ENCODE data around the gene FBXW7.

Gene FBXW7

DNA sequence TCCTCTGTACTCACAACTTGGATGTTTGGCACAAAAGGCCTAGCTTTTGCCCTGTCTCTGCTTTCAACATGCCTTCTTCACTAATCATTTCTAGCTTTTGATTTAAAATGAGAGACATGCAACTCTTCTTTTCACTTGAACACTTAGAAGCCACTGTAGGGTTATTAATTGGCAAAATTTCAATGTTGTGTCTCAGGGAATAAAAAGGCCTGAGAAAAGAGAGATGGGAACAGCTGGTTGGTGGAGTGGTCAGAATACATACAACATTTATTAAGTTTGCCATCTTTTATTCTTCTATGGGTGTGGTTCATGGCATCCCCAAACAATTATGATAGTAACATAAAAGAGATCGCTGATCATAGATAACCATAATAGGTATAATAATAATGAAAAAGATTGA lies 114.3 kb downstream of the FBXW7 start:
- no peak for DNase-seq

DNA sequence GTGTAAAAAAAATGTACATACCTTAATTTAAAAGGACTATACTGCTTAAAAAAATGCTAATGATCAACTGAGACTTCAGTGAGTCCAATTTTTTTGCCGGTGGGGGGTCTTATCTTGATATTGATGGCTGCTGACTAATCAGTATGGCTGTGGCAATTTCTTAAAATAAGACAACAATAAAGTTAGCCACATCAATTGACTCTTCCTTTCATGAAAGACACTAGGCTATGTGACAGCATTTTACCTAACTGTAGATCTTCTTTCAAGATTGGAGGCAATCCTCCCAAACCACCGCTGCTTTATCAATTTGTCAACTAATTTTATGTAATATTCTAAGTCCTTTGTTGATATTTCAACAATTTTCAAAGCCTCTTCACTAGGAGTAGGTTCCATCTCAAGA lies 116.1 kb downstream of the FBXW7 start:
- DNase-seq: no peak

DNA sequence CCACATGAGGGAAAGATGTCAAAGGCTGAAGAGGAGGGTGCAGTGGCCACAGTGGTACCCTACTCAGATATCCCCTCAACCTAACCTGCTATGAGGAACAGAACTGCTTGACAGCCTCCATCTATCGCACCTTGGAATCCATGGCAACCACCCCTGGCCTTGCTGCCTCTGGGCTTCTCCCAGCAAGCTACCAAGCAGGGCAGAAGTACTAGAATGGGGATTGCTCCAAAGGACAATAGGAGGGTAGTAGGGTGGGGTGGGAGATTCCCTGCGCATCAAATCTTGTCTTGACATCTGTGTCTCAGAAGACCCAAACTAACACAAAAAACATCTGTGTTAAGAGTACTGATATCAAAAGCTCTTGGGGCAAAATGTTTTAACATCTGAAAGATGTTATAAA lies 118.2 kb downstream of the FBXW7 start:
- no peak for DNase-seq

DNA sequence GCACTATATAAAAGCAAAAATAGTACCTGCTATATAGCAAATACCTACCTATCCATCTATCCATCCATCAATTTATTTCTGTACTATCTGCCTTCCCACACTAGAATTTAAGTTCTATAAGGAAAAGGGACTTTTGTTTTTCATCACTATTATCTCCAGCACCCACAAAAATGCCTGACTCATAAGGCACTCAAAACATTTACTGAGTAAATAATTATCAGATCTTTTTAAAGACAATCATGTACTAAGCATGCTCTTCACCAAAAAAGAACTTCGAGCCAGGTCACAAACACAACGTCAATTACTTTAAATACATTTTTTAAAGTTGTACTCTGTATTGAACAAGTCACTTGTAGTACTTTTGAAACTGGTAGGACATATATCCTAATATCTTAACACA lies 119.9 kb downstream of the FBXW7 start:
- DNase-seq: no peak

DNA sequence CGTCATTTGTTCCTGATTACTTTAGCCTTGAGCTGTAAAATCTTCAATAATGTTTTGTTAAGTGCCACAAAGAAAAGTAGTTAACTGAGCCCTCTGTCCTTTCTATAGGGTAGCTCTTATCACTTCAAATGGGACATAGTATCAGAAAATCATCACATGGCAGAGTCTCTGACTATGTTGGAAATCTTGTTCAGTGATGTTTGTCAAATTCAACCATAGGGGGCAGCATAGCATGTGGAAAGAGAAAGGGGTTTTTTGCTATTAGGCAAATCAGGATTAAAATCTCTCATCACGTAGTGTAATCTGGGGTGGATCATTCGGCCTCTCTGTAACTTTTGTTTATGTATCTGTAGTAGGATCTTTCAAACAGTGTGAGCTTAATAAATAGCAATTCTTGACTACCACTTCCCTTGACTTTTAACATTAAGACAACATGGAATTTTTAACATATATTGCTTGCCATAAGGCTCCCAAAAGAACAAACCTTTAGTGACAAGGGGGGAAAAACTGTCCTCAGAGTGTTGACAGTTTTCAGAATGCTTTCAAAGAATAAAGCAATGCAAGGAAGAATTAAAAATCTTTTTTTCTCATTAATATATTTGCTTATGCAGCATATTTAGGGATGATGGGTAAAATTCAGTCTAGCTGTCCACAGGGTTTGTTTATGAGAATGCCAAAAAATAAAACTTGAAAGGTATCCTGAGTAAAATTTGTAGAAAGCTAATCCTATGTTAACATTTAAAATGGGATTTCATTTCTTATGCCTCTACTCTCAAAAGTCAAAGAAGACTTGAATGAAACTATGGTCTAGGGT lies 127.2 kb downstream of the FBXW7 start:
- no peak for DNase-seq

DNA sequence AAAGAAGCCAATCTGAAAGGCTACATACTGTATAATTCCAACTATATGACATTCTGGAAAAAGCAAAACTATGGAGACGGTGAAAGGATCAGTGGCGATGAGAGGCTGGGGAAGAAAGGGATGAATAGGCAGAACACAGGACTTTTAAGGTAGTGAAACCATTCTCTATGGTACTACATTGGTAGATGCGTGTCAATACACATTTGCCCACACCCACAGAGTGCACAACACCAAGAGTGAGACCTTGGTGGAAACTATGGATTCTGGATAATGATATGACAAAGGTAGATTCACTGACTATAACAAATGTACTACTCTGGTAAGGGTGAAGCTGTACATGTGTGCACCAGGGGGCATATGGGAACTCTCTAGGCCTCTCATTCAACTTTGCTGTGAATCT lies 134.5 kb downstream of the FBXW7 start:
- DNase-seq: no peak

DNA sequence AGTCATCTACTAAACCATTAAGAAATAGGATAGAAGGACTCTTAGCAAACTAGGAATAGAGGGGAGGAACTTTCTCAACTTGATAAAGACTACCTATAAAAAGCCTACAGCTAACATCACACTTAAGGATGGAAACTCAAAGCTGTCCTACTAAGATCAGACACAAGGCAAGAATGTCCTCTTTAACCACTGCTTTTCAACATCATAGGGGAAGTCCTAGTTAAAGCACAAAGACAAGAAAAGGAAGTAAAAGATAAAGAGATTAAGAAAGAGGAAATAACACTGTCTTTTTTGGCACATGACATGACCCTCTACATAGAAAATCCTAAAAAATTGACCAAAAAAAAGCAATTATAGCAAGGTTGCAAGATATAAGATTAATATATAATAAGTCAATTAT lies 136.6 kb downstream of the FBXW7 start:
- DNase-seq: no peak

DNA sequence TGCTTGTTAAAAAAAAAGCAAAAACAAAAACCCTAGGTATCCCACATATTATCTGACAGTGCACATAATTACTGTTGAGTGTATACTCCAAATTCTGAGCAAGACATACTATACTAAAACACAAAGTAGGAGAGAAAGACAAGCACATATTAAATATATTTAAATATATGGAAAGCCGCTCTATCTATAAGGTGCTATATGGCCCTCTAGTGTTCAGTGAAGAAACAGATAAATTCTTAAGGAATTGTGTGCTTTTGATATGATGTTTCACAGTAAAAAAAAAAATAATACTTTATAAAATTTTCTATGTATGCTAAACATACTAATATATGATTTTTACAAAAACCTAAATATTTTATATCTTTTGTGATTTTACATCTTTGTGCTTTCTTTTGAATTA lies 137.8 kb downstream of the FBXW7 start:
- DNase-seq: peak in 1 of 2 experiments; percentile 8

DNA sequence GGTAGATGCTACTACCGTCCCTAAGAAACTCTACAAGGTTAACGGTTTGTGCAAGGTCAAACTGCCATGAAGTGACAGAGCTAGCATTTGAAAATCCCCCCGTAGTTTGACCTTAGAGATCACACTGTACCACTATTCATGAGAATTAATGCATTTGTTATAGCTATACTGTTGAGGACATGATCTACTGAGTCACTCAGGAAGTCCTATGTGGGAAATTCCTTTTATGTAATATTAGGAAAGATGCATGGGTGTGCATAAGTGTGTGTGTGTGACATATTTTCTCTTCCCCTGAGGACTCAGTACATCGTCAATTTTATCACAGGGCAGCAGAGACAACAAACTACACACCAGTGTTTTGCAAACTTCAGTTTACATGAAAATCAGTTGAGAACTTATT lies 141.1 kb downstream of the FBXW7 start:
- no peak for DNase-seq

DNA sequence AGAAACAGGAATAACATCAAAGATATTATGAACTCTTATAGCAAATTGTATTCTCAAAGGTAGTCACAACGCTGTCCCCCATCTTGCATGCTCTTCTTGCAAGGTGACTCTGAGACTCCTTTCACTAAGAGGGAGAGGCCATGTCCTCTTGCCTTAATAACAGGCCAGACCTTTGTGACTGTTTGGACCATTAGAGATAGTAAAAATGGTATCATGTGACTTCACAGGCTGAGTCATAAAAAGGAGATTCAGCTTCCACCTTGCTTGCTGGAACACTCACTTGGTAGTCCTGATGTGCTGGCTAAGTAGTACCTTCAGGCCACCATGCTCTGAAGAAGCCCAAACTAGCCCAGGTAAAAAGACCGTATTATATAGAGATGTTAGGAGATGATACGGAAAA lies 143.8 kb downstream of the FBXW7 start:
- DNase-seq: no peak

DNA sequence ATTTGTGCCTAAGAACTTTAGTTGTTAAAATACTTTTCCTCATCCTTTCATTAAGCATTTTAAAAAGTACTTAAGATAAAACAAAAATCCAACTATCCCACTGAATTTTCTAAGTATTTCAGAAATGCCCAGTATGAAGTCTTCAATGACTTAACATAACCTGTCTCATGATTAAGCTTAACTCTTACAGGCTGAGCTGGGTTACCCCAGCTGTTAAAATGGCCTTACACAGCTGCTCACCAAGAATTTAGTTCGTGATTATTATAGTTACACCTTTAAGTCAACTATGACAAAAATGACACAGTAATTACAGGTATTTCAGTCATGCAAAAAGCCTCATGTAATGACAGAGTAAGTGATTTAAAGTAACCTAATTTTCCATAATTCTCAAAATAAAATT lies 145.7 kb downstream of the FBXW7 start:
- no peak for DNase-seq

DNA sequence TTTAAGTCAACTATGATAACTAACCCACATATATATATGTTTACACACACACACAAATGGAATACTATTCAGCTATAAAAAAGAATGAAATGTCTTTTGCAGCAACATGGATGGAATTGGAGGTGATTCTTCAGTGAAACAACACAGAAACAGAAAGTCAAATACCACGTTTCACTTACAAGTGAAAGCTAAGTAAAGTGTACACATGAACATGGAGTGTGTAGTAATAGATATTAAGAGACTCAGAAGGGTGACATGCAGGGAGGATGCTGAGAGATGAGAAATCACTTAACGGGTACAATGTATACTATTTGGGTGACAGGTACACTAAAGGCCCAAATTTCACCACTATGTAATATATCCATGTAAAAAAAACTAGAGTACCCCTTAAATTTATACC lies 146.5 kb downstream of the FBXW7 start:
- DNase-seq: no peak

DNA sequence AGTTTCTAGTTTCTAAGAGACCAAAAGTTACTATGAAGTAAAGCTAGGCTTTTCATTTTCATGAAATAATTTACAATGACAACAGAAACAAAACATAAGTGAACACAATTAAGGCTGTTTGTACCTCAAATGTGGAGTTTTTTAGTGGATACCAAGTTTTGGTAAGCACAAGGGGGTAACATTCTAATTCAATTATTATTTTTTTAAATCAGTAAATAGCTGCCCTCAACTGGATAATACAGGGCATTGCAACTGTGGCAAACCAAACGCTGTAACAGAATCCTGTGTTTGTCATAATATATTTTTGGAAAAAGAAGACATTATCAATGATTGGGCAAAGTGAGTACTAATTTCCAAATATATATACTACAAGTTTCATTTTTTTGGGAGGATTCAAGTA lies 150.3 kb downstream of the FBXW7 start:
- peak in 1 of 2 experiments; percentile 3 for DNase-seq

DNA sequence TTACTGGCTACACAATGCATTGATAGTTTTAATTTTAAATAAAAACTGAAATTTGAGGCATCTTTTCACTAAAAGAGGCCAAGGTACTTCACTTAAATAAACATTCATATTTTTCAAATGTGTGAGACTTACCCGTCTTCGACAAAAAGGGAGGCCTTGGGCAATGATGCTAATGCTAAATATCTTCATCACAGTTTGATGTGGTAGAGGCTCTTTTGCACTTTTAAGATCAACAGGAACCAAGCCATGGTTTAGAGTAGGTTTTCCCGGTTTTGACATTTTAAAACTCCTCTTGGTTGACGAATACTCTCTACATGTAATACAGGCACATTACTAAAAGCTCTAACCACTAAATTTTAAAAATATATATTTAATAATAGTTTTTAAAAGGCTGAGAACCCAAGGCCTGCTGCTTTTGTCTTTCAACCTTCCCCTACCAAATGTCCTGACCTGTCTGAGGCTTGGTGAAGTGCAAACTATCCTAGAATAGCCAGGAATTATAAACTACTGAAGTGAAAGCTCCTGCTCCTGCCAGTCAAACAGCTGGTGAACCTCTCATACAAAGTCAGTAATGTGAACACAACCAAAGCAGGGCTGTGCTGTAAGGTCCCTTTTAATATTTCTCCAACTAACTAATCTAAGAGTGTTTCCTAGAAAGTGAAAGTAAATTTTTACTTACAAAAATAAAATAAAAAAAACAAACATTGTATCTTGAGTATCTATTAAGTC lies 153.7 kb downstream of the FBXW7 start:
- no peak for DNase-seq

DNA sequence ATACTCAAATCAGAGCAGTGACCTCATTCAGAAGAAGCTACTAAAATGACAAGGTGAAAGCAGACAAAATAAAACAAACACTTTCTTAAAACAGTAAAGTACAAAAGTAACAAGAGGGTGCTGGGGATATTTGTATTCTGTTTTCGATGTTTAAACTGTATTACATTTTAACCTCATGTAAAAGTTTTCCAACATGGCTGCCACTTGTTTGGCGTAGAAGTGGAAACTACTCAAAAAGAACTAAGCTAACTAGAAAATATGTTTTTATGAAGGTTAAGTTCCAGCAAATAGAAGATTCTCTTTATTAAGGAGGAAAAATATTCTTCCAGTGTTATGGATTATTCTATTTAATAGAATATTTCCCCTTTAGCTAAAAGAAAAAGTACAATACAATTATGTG lies 155.0 kb downstream of the FBXW7 start:
- DNase-seq: no peak

DNA sequence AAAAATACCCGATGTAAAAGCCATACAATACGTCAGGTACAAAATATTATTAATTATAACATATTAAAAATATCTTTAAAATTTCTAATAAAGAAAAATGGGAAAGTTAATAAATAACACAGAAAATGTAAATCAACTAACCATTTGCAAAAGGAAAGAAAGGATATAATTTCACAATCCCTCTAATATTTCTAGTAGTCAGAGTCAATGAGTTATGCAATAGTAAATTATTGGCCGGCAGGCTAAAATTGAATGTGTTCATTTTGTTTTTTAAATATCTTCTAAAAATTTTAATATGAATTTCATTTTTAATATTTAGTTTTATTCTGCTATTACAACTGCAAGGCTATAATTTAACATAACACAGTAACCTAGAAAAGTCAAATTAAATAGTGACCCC lies 155.7 kb downstream of the FBXW7 start:
- DNase-seq: no peak

DNA sequence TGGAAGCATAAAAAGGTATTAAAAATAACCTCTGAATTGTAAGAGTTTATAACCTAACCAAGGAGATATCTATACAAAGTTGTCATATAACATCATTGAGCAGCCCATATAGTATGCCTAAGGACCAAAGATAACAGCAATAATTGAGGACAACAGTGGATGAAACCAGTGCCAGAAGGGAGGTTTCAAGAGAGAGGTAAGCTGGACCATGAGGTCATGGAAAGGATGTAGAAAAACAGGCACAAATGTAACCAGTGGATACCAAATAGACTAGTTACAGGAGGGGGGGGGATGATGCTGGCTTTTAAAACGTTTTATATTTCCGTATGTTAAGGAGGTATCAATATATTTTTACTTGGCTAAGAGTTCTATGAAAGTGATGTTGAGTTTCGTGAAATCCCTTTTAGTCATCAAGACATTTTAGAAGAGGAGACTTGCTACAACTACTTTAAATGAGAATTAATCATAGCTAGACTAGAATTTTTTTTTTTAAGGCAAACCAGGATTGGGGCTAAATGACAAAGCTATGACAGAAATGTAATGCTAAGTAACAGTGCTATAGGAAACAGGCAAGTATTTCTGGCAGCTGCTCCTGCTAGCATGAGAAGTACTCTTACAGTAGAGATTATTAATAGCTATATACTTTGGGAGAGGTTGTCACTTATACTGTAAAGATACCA lies 161.1 kb downstream of the FBXW7 start:
- no peak for DNase-seq

DNA sequence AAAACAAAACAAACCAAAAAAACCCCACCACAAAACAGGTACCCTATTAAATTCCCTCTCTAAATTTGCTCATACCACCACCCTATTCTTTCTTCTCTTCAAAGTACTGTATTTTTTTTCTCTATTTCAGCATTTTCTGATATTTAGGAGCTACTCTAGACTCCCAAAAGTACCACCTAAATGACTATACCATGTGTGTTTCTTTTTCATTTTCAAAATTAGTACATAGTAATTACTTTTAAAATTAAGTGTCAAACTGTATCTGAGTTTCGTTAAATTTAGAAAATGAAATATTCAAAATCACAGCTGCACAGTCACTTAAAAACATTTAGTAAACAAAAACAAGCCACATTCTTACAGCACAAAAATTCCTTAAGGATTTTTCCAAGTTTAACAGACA lies 161.7 kb downstream of the FBXW7 start:
- DNase-seq: no peak

DNA sequence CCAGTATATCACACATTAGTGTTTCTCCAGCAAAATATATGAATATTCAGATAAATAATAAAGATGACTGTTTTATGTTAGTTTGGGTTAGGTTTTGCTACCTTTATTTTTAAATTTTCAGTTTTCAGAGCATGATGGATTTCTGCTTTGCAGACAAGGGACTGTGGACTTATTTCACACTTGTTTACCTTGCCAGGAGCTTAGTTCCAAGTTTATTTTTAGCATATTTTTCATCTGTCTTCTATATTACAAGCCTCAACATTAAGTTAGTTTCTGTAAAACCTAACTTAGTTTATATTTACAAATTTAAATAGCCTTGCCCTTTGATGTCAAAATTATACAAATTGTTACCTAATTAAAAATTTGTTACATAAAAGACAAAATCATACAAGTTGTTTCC lies 163.4 kb downstream of the FBXW7 start:
- DNase-seq: no peak

DNA sequence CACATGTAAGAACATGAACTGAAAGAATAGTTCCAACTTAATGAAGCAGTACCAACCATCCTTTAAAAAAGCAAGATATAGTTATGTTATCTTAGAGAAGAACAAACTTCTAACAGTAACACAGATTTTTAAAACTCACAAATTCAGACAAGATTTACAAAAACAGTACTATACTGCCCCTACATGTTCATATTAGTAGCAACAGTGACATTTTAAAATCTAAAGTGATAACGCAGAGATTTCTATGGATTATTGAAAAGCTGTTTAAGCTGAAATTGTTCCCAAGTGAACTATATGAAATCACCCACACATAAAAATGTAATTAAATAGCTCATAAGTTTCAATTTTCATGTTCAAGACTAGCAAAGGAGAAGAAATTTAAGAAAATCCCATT lies 166.0 kb downstream of the FBXW7 start:
- DNase-seq: no peak

DNA sequence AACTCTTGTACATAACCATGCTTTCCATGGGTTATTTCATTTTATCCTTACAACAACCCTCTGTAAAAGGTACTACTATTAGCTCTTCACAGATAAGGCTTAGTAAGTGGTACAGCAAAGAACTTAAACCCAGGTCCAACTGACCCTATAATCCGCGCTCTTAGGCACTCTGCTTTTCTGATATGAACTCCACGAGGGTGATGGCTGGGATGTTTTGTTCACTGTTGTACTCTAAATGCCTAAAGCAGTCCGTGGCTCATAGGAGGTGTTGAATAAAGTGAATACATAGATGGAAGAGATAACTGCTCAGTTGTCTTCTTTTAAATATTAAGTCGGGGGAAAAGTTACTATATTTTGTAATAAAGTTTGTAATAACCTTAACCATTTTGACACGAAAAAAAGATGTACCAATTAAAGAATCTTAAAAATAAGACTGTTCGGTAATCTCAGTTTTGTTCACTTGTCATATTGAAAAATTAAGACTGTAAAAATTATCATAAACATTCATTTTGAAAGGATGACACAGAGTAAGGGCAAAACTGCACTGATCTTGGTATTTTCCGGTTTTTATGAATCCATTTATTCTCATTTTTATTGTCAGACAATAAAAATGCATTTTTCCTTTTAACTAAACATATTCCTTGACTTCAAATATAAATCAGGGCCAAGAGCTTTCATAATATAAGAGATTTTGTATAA lies 166.5 kb downstream of the FBXW7 start:
- no peak for DNase-seq

DNA sequence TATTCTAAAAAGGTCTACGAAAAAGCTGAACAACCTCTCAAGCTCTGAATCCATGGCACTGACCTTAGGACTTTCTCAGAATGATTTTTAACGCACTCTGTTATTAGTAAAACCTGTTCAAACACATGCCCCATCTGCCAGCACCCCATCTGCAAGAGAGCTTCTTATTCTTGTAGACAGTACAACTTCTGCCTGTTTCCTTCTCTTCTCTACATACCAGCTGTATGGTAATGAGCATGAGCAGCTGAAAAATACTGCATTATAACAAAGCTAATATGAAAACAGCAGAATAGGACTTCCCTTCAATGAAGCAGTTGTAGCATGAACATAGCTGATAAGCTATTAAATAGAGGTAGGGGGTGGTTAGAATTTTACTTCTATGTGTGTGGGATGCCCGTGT lies 167.9 kb downstream of the FBXW7 start:
- no peak for DNase-seq

DNA sequence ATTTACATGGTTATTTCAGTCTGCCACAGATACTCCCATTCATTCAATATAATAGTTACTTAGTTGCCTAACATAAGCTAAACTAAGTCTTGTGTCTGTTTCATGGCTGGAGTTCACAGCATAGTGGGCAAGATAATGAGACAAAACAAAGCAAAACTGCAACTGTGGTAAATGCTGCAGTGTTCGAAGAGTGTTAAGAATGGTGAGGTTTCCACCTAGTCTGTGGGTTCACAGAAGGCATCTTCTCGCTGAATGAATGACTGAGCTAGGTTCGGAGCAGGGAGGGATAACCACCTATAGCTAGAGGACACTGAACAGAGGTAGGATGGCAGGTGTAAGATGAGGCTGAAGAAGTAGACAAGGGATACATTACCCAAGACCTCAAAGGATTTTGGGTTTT lies 171.0 kb downstream of the FBXW7 start:
- DNase-seq: no peak

DNA sequence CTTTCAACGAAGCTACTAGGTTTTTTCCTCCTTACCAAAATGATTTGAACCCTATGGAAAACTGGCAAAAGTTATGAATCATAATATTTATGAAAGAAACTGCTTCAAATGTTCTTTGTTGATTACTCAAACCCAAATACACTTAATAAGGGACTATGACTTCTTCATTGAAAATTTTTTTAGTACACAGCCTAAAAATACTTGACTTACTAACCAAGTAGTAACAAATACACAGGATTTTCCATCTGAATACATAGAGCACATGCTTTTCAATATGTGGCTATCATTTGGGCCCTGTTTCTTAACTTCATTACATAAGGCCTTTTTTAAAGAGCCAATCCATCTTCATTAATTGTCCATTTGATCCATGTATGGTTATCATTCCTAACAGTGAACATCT lies 171.5 kb downstream of the FBXW7 start:
- DNase-seq: no peak

Measured in SW 1271 (cell line).